Tibial nerve (tissue), 3 donors: ENCODE measurements around the gene RAET1E.

Experiments
- POLR2A ChIP-seq, 2 donors: fragments of 450-650 bp; IDR thresholded peaks; one replicate each; pipeline ENCODE4 v1.6.1; 2017; ENCODE audit warnings: antibody characterized with exemption in 2 of 2, mild to moderate bottlenecking in 2 of 2, moderate library complexity in 2 of 2
- TF ChIP-seq, protein P1 (sequence below), 5 experiments: fragments of 200-600 bp in 3 of 5; fragments of 450-650 bp in 2 of 5; sonication (generic) in 3 of 5; IDR thresholded peaks; one replicate each; pipeline ENCODE4 v1.5.1; 2016 to 2019; ENCODE audit warnings: antibody characterized with exemption in 5 of 5, mild to moderate bottlenecking in 3 of 5, moderate library complexity in 2 of 5

DNA sequence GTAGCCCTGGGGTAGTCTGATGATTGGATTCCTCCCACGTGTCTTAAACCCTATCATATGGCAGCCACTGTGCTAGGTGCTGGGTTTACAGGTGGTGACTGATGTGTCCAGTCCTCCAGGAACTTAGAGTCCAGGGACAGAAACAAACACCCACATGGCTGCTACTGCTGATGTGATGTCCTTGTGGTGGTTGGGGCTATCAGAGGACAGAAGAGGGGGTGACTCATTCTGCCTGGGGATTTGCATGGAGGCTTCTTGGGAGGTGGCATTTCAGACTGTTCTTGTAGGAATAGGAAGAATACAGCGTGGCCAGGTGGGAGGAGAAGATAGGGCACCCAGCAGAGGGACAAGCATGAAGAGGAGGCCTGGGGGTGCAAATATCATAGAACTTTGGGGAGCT, 15.2 kb upstream of the RAET1E start:
- TF ChIP-seq, protein P1, sequence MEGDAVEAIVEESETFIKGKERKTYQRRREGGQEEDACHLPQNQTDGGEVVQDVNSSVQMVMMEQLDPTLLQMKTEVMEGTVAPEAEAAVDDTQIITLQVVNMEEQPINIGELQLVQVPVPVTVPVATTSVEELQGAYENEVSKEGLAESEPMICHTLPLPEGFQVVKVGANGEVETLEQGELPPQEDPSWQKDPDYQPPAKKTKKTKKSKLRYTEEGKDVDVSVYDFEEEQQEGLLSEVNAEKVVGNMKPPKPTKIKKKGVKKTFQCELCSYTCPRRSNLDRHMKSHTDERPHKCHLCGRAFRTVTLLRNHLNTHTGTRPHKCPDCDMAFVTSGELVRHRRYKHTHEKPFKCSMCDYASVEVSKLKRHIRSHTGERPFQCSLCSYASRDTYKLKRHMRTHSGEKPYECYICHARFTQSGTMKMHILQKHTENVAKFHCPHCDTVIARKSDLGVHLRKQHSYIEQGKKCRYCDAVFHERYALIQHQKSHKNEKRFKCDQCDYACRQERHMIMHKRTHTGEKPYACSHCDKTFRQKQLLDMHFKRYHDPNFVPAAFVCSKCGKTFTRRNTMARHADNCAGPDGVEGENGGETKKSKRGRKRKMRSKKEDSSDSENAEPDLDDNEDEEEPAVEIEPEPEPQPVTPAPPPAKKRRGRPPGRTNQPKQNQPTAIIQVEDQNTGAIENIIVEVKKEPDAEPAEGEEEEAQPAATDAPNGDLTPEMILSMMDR (IDR thresholded peaks at IDR 0.05): no peak
- no peak for TF ChIP-seq POLR2A (IDR thresholded peaks at IDR 0.05)
